ENCODE results near the gene TPPP3.
"Not testable (repeated sequence)": the region's sequence is repeated elsewhere in the genome, so short reads cannot be mapped to it uniquely, and the experiment has no call there.

Gene TPPP3

GRCh38 chr16:67356396-67356795 lies 36.9 kb downstream of the TPPP3 start:
- Histone ChIP-seq H3K27me3 (replicated peaks; ENCODE audit: control insufficient read depth, insufficient read depth, low read length) (no peaks in the 10 kb centered on the region), H3K9me3 (ENCODE audit: control insufficient read depth, low read length) (no peaks in the 10 kb centered on the region), H3K9ac (ENCODE audit: low read length) (no peak overlapping the region), H3K4me3 (ENCODE audit: low read length) (no peak overlapping the region), H3K36me3 (ENCODE audit: control insufficient read depth, insufficient read depth, low read length, severe bottlenecking) (no peaks in the 10 kb centered on the region), H3K4me1 (ENCODE audit: control insufficient read depth, insufficient read depth, low read length) (no peaks in the 10 kb centered on the region)
- no peak for DNase-seq (ENCODE audit: low read depth)

DNA sequence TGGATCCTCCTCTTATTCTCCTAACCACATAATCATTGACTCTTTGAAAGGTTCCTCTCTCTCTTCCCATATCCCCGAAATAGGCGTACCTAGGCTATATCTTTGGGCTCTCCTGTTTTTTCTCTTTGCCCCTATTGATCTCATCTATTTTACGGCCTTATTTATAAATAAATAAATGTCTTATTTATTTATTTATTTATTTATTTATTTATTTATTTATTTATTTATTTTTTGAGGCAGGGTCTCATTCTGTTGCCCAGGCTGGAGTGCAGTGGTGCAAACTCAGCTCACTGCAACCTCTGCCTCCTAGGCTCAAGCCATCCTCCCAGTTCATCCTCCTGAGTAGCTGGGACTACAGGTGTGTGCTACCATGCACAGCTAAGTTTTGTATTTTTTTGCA lies 40.8 kb downstream of the TPPP3 start:
- DNase-seq (ENCODE audit: low read depth); H3K4me3 ChIP-seq (ENCODE audit: low read length); H3K36me3 ChIP-seq (ENCODE audit: control insufficient read depth, insufficient read depth, low read length, severe bottlenecking); H3K9me3 ChIP-seq (ENCODE audit: control insufficient read depth, low read length); H3K27me3 ChIP-seq (replicated peaks; ENCODE audit: control insufficient read depth, insufficient read depth, low read length); H3K9ac ChIP-seq (ENCODE audit: low read length); H3K4me1 ChIP-seq (ENCODE audit: control insufficient read depth, insufficient read depth, low read length): not testable (repeated sequence)

DNA sequence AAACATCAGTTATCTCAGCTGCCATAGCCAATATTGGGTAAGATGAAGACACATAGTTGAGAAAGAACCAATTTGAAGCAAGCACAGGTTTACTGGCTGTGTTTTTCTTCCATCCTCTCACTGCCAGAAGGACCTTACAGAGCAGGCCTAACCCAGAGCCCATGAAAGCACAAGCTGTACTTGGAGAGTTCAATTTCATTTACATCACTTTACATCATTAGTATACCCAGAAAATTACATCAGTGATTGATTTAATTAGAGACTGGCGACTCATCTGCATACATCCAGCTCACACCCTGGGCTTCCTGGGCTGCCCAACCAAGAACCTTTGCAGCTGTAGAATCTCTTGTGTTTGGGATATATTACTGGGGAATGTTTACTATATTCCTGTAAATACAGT lies 43.0 kb downstream of the TPPP3 start:
- H3K4me1 ChIP-seq (ENCODE audit: control insufficient read depth, insufficient read depth, low read length): no peaks in the 10 kb centered on the region
- no peak for DNase-seq (ENCODE audit: low read depth)
- H3K9ac ChIP-seq (ENCODE audit: low read length): no peak overlapping the region
- no peaks in the 10 kb centered on the region for H3K9me3 ChIP-seq (ENCODE audit: control insufficient read depth, low read length)
- no peaks in the 10 kb centered on the region for H3K27me3 ChIP-seq (replicated peaks; ENCODE audit: control insufficient read depth, insufficient read depth, low read length)
- no peaks in the 10 kb centered on the region for H3K36me3 ChIP-seq (ENCODE audit: control insufficient read depth, insufficient read depth, low read length, severe bottlenecking)
- H3K4me3 ChIP-seq (ENCODE audit: low read length): no peak overlapping the region

DNA sequence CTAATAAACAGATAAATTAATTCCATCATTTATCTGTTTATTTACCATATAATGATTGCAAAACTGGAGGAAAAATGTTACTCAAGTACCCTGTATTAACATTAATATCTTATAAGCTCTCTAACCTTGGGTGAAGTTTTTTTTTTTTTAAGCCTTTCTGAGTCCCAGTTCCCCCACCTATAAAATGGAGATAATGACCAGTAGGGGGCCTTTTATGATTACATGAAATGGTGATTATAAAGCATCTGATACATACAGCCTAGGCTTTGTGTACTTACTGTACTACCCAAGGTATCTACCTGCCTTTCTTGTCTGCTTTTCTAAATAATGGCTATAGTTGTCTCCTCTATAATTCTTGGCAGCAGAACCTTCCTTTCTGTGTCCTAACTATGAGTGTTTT lies 44.1 kb downstream of the TPPP3 start:
- Histone ChIP-seq H3K4me1 (ENCODE audit: control insufficient read depth, insufficient read depth, low read length) (no peaks in the 10 kb centered on the region), H3K9ac (ENCODE audit: low read length) (no peak overlapping the region), H3K36me3 (ENCODE audit: control insufficient read depth, insufficient read depth, low read length, severe bottlenecking) (no peaks in the 10 kb centered on the region), H3K27me3 (replicated peaks; ENCODE audit: control insufficient read depth, insufficient read depth, low read length) (no peaks in the 10 kb centered on the region), H3K4me3 (ENCODE audit: low read length) (no peak overlapping the region), H3K9me3 (ENCODE audit: control insufficient read depth, low read length) (no peaks in the 10 kb centered on the region)
- peak; percentile 54 for DNase-seq (ENCODE audit: low read depth)

- Histone ChIP-seq H3K27me3 (replicated peaks; ENCODE audit: control insufficient read depth, insufficient read depth, low read length) (no peaks in the 10 kb centered on the region), H3K36me3 (ENCODE audit: control insufficient read depth, insufficient read depth, low read length, severe bottlenecking) (no peaks in the 10 kb centered on the region), H3K9ac (ENCODE audit: low read length) (no peak overlapping the region), H3K9me3 (ENCODE audit: control insufficient read depth, low read length) (no peaks in the 10 kb centered on the region), H3K4me3 (ENCODE audit: low read length) (no peak overlapping the region), H3K4me1 (ENCODE audit: control insufficient read depth, insufficient read depth, low read length) (no peaks in the 10 kb centered on the region)
- DNase-seq (ENCODE audit: low read depth): no peak
Measured at GRCh38 chr16:67346341-67346740, 47.0 kb downstream of the TPPP3 start.

GRCh38 chr16:67345401-67345800 lies 47.9 kb downstream of the TPPP3 start:
- Histone ChIP-seq H3K36me3 (ENCODE audit: control insufficient read depth, insufficient read depth, low read length, severe bottlenecking) (no peaks in the 10 kb centered on the region), H3K9me3 (ENCODE audit: control insufficient read depth, low read length) (no peaks in the 10 kb centered on the region), H3K9ac (ENCODE audit: low read length) (no peak overlapping the region), H3K4me1 (ENCODE audit: control insufficient read depth, insufficient read depth, low read length) (no peaks in the 10 kb centered on the region), H3K27me3 (replicated peaks; ENCODE audit: control insufficient read depth, insufficient read depth, low read length) (no peaks in the 10 kb centered on the region), H3K4me3 (ENCODE audit: low read length) (no peak overlapping the region)
- no peak for DNase-seq (ENCODE audit: low read depth)

GRCh38 chr16:67342616-67343015 lies 50.7 kb downstream of the TPPP3 start:
- no peak overlapping the region for H3K9ac ChIP-seq (ENCODE audit: low read length)
- H3K36me3 ChIP-seq (ENCODE audit: control insufficient read depth, insufficient read depth, low read length, severe bottlenecking): no peaks in the 10 kb centered on the region
- no peak for DNase-seq (ENCODE audit: low read depth)
- no peaks in the 10 kb centered on the region for H3K27me3 ChIP-seq (replicated peaks; ENCODE audit: control insufficient read depth, insufficient read depth, low read length)
- H3K4me3 ChIP-seq (ENCODE audit: low read length): no peak overlapping the region
- no peaks in the 10 kb centered on the region for H3K4me1 ChIP-seq (ENCODE audit: control insufficient read depth, insufficient read depth, low read length)
- H3K9me3 ChIP-seq (ENCODE audit: control insufficient read depth, low read length): no peaks in the 10 kb centered on the region

DNA sequence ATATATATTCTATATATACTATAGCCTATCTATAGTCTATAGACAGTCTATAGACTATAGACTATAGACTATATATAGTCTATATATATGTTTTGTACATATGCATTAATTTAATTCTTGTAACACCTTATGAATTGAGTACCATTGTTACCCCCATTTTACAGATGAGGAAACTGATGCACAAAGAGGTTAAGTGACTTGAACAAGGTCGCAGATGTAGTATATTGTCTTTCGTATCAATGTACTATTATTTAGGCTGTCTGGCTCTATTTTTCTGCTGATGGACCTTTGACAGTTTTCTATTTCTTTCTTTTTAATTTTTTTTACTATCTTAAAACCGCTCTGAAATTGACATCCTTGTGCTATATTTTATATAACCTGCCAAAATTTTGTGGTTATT lies 52.0 kb downstream of the TPPP3 start:
- DNase-seq (ENCODE audit: low read depth): no peak
- no peaks in the 10 kb centered on the region for H3K36me3 ChIP-seq (ENCODE audit: control insufficient read depth, insufficient read depth, low read length, severe bottlenecking)
- H3K27me3 ChIP-seq (replicated peaks; ENCODE audit: control insufficient read depth, insufficient read depth, low read length): no peaks in the 10 kb centered on the region
- H3K9me3 ChIP-seq (ENCODE audit: control insufficient read depth, low read length): no peaks in the 10 kb centered on the region
- H3K4me3 ChIP-seq (ENCODE audit: low read length): no peak overlapping the region
- H3K4me1 ChIP-seq (ENCODE audit: control insufficient read depth, insufficient read depth, low read length): no peaks in the 10 kb centered on the region
- no peak overlapping the region for H3K9ac ChIP-seq (ENCODE audit: low read length)

All from adipocyte (in vitro differentiated cells).